Dedifferentiated amniotic fluid mesenchymal stem cell (primary cell): ENCODE results near the gene SDS.

Source experiments
- DNase-seq: peaks from one replicate; pipeline ENCODE4 v3.0.0-alpha.2; 2016; ENCODE audit errors: extremely low spot score

Gene SDS

GRCh38 chr12:113399490-113399889 is 4.2 kb downstream of the SDS start:
- DNase-seq, result no peak

- no peak for DNase-seq
These were observed 5.1 kb downstream of the SDS start for GRCh38 chr12:113398346-113399290.

GRCh38 chr12:113397497-113398197 is 6.0 kb downstream of the SDS start:
- DNase-seq, result no peak

GRCh38 chr12:113396828-113397496 is 6.7 kb downstream of the SDS start:
- DNase-seq, result no peak

GRCh38 chr12:113396200-113396599 is 7.5 kb downstream of the SDS start:
- no peak for DNase-seq

GRCh38 chr12:113395119-113395518 is 8.6 kb downstream of the SDS start:
- DNase-seq, result no peak

- DNase-seq, result no peak
These were observed 9.9 kb downstream of the SDS start for GRCh38 chr12:113393749-113394148.

- no peak for DNase-seq
These were observed 10.6 kb downstream of the SDS start for GRCh38 chr12:113392988-113393579.

GRCh38 chr12:113392520-113392919 is 11.2 kb downstream of the SDS start:
- no peak for DNase-seq

- DNase-seq, result no peak
These were observed 11.9 kb downstream of the SDS start for GRCh38 chr12:113391650-113392337.

GRCh38 chr12:113391145-113391544 is 12.5 kb downstream of the SDS start:
- DNase-seq, result no peak

- DNase-seq, result no peak
These were observed 13.3 kb downstream of the SDS start for GRCh38 chr12:113390064-113391043.

- no peak for DNase-seq
These were observed 15.3 kb downstream of the SDS start for GRCh38 chr12:113388351-113388750.

GRCh38 chr12:113387631-113388030 is 16.1 kb downstream of the SDS start:
- DNase-seq, result no peak

- DNase-seq, result no peak
These were observed 16.7 kb downstream of the SDS start for GRCh38 chr12:113386866-113387566.

GRCh38 chr12:113385282-113385882 is 18.3 kb downstream of the SDS start:
- no peak for DNase-seq

- no peak for DNase-seq
These were observed 18.9 kb downstream of the SDS start for GRCh38 chr12:113384778-113385177.

- DNase-seq, result no peak
These were observed 21.5 kb downstream of the SDS start for GRCh38 chr12:113382206-113382605.

GRCh38 chr12:113381220-113381619 is 22.5 kb downstream of the SDS start:
- DNase-seq, result no peak
